Panc1 (cell line): ENCODE data around the gene LIPC.

Source experiments
- CTCF ChIP-seq: fragments of 450-650 bp; IDR thresholded peaks from 2 replicates; pipeline ENCODE4 v1.5.1; 2017; ENCODE audit warnings: mild to moderate bottlenecking
- POLR2AphosphoS5 ChIP-seq: IDR thresholded peaks from 2 replicates; pipeline ENCODE4 v1.6.1; 2012; ENCODE audit warnings: mild to moderate bottlenecking, low read depth, low read length, moderate library complexity
- REST ChIP-seq, 2 experiments: IDR thresholded peaks; 2 replicates each; pipeline ENCODE4 v1.6.1; 2011 to 2012; ENCODE audit warnings: low read depth in 2 of 2, control low read depth in 1 of 2, low read length in 1 of 2, mild to moderate bottlenecking in 1 of 2, moderate library complexity in 1 of 2; ENCODE audit not compliant: insufficient read depth in 1 of 2
- SIN3A ChIP-seq: IDR thresholded peaks from 2 replicates; pipeline ENCODE4 v1.6.1; 2012; ENCODE audit warnings: low read depth, mild to moderate bottlenecking, low read length, moderate library complexity, borderline replicate concordance; ENCODE audit not compliant: insufficient read depth

- TF ChIP-seq REST (IDR thresholded peaks at IDR 0.05; ENCODE audit: insufficient read depth in 1 of 2, low read depth in 2 of 2, low read length in 1 of 2) (no peak), CTCF (no peak), POLR2AphosphoS5 (no peak), SIN3A (no peak)
Measured at GRCh38 chr15:58549785-58550074, 117.9 kb downstream of the LIPC start.
